SW480 (cell line): ENCODE results near the gene C19orf12.

Experiments used
- DNase-seq: peaks from one replicate; pipeline ENCODE4 v3.0.0-alpha.2; 2016; ENCODE audit warnings: low spot score

The C19orf12 gene

DNA sequence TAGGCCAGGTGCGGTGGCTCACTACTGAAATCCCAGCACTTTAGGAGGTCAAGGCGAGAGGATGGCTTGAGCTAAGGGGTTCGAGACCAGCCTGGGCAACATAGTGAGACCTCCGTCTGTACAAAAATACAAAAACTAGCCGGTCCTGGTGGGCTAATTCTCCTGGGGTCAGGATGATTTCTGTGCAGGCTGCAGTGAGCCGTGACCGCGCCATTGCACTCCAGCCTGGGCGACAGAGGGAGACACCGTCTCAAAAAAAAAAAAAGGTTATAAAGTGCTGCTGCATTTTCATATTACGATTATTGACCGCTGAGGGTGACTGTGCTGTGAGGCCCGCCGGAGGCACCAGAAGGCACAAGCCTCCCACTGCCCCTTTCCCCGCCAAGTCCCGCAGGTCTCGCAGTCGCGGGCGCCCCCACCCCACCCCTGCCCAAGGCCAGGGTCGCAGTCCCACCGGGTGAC, 50.3 kb downstream of the C19orf12 start:
- peak; percentile 51 for DNase-seq

DNA sequence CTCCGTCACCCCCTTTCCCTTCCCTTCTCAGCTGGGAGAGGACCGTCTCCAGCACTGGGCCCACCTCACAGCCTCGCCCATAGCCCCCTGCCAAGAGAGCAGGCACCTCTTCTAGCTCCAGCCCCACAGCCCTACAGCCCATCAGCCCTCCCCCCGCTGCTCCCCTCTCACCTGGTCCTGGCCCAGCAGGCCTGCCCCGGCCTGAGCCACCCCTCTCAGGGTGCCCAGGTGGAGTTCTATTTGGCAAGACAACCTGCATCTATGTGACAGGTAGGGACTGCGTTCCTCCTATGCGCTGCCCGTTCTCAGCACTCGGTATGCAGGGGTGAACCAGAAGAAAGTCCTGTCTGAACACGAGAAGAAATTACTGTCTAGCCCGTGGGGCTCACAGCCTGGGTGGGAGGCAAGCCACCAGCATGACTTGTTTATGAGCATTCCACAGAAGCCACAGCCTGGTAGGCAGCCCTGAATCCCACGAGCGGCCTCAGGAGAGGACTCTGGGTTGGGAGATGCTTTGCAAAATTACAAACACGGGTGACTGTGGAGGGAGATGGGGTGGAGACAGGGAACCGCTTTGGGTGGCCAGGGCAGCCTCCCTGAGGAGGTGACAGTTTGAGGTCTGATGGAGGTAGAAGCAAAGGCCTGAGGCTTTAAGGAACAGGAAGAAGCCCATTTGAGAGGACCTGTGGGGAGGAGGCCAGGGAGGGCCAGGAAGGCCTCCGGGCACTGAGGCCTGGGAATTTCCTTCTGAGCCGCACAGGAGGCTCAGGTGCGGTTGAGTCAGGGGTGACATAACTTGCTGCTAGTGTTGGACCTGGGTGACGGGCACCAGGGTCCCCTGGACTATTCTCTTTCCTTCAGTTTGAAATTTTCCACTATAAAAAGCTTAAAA, 51.0 kb downstream of the C19orf12 start:
- DNase-seq, result no peak

DNA sequence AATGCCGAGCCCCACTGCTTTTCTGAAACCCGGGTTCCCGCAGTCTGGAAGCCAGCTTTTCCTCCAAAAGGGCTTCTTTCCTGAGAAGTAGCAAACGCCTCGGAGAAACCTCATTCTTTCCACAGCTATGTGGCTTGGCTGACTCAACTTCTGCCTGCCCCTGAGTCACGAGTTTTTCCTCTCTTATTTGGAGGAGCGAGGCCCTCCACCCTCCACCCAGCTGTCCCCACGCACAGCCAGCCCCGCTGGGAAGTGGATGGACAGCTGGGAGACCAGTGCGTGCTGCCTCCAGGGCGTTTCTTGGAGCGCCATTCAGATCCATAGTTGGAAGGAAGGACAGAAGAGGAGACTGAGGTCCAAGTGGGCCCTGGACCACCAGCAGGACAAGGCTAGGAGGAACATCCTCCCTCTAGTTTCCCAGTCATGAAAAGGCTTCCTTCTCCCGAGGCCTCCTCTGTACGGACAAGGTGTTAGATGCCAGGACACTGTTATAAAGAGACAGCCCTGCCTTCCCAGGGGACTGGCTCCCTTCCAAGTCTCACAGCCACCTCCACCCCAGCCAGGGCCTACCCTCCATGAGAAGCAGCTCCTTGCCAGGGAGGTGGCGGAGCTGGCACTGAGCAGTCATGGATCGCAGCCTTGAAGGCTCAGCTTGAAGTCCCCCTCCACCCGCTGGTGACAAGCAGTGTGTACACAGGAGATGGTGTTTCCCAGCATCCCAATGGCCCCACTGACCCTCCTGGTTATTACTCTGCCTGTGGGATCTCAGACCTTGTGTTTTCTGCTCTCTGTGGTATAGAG, 52.3 kb downstream of the C19orf12 start:
- no peak for DNase-seq

DNA sequence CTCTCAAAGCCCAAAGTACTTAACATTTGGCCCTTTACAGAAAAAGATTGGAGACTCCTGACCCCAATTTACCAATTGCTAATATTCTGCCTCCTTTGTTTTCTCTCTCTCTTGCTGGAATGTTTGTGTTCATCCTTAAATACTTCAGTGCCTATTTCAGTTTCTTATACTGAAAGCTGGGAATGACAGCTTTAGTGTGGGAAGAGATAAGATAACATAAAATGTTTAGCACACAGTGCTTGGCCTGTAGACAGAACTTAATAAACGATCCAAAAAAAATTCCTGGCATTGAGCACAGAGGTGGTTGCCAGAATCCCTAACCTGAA, 52.8 kb downstream of the C19orf12 start:
- no peak for DNase-seq

DNA sequence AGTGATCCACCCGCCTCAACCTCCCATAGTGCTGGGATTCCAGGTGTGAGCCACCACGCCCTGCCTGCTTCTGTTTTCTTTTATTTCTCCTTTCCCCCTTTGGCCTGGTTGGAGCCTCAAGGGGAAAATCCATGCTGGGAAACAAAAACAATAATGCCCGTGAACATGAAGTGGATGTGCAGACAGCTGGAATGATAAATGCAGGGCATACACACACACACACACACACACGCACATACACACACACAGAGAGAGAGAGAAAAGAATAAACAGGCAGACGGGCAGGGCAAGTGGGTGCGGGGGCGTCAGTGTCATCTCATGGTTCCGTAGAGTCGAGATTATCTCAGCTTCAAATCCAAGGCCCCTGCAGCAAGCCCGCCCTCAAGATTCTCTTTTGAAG, 54.2 kb downstream of the C19orf12 start:
- DNase-seq, result no peak

DNA sequence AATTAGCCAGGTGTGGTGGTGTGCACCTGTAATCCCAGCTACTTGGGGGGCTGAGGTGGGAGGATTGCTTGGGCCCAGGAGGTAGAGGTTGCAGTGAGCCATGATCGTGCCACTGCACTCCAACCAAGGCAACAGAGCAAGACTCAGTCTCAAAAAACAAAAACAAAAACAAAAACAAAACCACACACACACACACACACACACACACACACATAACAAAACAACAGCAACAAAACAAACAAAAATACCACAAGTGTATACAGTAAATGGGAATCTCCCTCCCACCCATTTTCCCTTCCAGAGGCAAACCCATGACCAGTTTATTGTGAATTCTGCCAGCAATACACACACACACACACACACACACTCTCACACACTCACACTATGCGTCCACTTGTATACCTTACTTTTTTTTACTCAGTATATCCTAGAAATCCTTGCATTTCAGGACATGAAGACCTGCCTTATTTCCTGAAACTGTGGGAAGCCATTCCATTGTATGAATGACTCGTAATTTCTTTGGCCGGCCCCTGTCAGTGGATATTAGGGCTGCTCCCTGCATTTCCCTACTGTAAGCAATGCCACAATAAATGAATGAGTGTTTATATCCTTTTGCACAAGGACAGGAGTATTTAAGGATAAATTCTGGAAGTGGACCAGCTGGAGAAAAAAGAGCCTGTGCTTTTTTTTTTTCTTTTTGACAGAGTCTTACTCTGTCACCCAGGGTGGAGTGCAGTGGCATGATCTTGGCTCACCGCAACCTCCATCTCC, 56.7 kb downstream of the C19orf12 start:
- DNase-seq, result no peak

DNA sequence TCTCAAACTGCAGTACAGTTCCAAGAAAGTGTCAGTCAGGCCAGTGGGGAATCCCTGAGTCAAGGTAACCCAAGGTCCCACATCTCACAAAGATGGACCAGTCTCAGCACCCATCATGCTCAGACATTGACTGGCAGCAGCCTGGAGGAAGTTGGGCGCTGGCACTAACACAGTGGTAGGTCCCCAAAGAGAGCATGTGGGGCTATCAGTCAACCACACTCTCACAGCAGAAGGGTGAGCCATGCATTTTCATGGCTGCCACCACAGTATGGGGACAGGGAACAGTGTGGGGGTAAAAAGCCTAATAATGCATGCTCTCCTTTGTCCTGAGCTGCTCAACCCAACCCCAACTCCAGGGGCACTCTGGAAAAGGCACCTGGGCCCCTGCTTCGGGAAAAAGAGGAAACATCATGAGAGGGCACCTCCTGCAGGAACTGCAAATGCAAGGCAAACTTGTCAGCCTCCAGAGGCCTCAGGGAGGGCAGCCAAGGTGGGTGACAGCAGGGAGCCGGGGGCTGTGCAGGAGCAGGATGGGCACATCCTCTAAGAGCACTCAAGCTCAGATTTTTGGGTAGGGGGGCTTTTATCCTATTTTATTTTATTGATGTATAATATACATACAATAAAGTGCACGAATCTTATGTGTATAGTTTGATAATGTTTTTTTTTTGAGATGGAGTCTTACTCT, 59.3 kb downstream of the C19orf12 start:
- DNase-seq, result no peak

DNA sequence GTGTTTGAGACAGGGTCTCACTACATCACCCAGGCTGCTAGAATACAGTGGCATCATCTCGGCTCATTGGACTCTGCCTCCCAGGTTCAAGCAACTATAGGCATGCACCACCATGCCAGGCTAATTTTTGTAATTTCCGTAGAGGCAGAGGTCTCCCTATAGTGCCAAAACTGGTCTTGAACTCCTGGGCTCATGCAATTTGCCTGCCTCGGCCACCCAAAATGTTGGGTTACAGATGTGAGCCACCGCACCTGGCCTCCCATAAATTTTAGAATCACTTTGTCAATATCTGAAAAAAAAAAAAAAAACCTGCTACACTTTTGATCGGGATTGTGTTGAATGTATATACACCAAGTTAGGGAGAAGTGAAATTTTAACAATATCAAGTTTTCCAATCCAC, 61.7 kb downstream of the C19orf12 start:
- no peak for DNase-seq

DNA sequence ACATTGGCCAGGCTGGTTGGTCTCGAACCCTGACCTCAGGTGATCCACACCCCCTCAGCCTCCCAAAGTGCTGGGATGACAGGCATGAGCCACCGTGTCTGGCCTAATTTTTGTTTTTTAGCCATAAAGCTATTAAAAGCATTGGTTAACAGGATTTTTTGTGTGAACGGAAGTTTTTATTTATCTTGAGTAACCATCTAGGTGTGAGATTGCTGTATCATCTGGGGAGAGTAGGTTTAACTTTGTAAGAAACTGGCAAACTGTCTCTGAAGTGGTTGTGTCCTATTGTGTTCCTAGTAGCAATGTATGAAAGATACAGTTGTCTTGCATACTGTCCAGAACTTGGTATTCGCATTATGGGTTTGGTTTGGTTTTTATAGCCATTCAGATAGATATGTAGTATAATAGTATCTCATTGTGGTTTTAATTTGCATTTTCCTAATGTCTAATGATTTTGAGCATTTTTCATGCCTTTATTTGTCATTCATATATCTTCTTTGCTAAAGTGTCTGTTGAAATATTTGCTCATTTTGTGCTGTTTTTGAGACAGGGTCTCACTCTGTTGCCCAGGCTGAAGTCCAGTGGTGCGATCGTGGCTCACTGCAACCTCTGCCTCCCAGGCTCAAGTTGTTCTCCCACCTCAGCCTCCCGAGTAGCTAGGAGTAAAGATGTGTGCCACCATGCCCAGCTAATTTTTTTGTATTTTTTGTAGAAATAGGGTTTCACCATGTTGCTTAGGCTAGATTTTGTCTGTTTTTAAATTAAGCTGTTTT, 63.3 kb downstream of the C19orf12 start:
- no peak for DNase-seq

DNA sequence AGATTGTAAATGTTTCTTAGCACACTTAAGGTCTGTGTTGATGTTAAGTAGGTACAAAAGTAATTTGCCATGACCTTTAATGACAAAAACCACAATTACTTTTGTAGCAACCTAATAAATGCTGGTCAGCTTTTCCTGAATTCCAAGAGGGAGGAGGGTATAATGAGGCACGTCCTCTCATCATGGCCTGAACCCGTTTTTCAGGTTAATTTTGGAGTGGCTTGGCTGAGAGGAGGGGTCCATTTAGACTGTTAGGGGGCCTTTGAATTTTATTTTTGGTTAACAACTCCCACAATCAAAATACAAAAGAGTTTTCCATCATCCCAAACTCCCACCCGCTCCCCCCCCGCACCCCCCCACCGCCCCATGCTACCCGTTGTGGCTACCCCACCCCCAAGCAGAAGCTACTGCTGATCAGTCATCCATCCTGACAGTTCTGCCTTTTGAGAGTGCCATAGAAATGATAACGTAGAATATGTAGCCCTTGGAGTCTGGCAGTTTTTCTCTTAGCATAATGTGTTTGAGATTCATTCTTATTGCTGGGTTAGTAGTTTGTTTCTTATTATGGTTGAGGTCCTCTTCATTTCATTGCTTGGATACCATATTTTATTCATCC, 64.2 kb downstream of the C19orf12 start:
- no peak for DNase-seq
